CD4-positive, alpha-beta T cell treated with Interleukin-10 for 1 hour (primary cell): Measurements from ENCODE around the gene ALK.

ENCODE experiments used
- DNase-seq: peaks from one replicate; pipeline ENCODE4 v3.0.0-alpha.2; 2020

Gene ALK

GRCh38 chr2:29347774-29348461 lies 573.5 kb downstream of the ALK start:
- DNase-seq, result no peak

GRCh38 chr2:29345236-29345635 lies 576.1 kb downstream of the ALK start:
- no peak for DNase-seq

GRCh38 chr2:29343830-29344229 lies 577.6 kb downstream of the ALK start:
- no peak for DNase-seq

- no peak for DNase-seq
Measured at GRCh38 chr2:29336341-29337241, 584.8 kb downstream of the ALK start.

GRCh38 chr2:29335396-29335795 lies 586.0 kb downstream of the ALK start:
- DNase-seq, result no peak

- DNase-seq, result no peak
Measured at GRCh38 chr2:29334706-29335105, 586.7 kb downstream of the ALK start.

GRCh38 chr2:29332540-29332939 lies 588.8 kb downstream of the ALK start:
- no peak for DNase-seq

- no peak for DNase-seq
Measured at GRCh38 chr2:29329899-29330298, 591.5 kb downstream of the ALK start.

GRCh38 chr2:29326926-29327325 lies 594.5 kb downstream of the ALK start:
- DNase-seq, result no peak

GRCh38 chr2:29325544-29325943 lies 595.8 kb downstream of the ALK start:
- DNase-seq, result no peak

GRCh38 chr2:29323961-29324360 lies 597.4 kb downstream of the ALK start:
- DNase-seq, result no peak

GRCh38 chr2:29323301-29323700 lies 598.1 kb downstream of the ALK start:
- DNase-seq, result no peak

GRCh38 chr2:29322011-29322410 lies 599.4 kb downstream of the ALK start:
- DNase-seq, result no peak

- no peak for DNase-seq
Measured at GRCh38 chr2:29317801-29318485, 603.4 kb downstream of the ALK start.

GRCh38 chr2:29317077-29317517 lies 604.3 kb downstream of the ALK start:
- peak; percentile 12 for DNase-seq

- DNase-seq, result peak; percentile 53
Measured at GRCh38 chr2:29314816-29315571, 606.4 kb downstream of the ALK start.

- DNase-seq, result no peak
Measured at GRCh38 chr2:29311458-29311857, 609.9 kb downstream of the ALK start.

GRCh38 chr2:29310650-29311348 lies 610.6 kb downstream of the ALK start:
- no peak for DNase-seq

- DNase-seq, result peak; percentile 61
Measured at GRCh38 chr2:29309090-29310029, 612.0 kb downstream of the ALK start.

GRCh38 chr2:29308366-29308765 lies 613.0 kb downstream of the ALK start:
- no peak for DNase-seq

GRCh38 chr2:29307519-29307918 lies 613.9 kb downstream of the ALK start:
- no peak for DNase-seq
